ENCODE data around the gene KHDC1. TPM values are rescaled to one million over a fixed set of nuclear protein-coding genes. Genes with fewer than 3 reads are reported as not detected.
"Not testable (repeated sequence)": the region's sequence is repeated elsewhere in the genome, so short reads cannot be mapped to it uniquely, and the experiment has no call there.

KHDC1 gene, protein sequence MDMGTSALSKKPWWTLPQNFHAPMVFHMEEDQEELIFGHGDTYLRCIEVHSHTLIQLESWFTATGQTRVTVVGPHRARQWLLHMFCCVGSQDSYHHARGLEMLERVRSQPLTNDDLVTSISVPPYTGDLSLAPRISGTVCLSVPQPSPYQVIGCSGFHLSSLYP
- total RNA-seq = 1 to 10 TPM in 2 of 4 donors, under 1 TPM in 1, not detected in 1; 0.57 to 9.1 (median 1.3) TPM

DNA sequence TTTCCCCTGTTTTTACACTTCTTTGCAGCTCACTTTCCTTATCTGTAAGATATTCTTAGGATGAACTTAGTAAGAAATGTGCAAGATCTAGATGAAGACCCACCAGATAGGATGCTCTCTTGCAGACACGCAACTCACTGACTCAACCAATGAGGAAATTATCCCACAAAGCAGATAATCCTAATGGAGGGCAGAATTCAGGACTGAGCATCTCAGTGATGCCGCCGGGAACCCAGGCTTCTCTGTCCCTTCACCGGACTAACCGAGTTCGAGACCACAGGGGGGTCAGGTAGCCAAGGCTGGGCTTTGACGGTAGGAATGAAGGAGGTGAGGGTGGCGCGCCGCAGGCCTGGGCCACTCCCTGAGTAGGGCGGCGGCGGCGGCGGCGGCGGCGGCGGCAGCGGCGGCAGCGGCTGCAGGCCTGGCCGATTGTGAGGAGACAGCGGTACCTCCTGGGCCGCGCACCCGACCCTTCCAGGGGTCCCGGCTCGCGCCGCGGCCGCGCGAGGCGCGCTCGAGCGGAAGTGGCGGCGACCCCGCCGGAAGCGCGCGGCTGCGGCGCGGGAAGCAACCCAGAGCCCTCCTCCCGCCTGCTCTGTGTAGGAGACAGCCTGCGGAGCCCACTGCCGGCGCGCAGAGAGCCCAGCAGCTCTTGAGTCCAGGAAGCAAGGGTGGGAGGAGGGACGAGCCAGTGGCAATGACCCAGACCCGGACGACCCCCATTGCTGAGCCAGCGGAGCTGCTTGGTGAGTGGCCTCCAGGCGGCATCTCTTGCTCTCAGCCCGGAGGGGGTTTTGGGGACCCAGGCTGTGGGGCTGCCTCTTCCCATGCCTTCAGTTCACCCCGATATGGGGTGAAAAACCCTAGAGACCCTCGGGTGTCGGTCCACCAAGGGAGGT, at the start of gene KHDC1:
TSS of gene KHDC1 (minus strand) at position 526 of the 899 bp plus-strand sequence. CDS start 20,679 bp downstream, outside the sequence.
- no peaks in the 10 kb centered on the region for H3K36me3 ChIP-seq
- H3K27me3 ChIP-seq = no peaks in the 10 kb centered on the region
- H3K4me3 ChIP-seq = peak within 1 kb of the TSS; percentile 56 to 70 (median 66)
- no peaks in the 10 kb centered on the region for H3K9me3 ChIP-seq
- H3K4me1 ChIP-seq = no peaks in the 10 kb centered on the region
- TF ChIP-seq POLR2A (IDR thresholded peaks at IDR 0.05) = peak in 1 of 2 donors; percentile 20
- TF ChIP-seq, protein P1, sequence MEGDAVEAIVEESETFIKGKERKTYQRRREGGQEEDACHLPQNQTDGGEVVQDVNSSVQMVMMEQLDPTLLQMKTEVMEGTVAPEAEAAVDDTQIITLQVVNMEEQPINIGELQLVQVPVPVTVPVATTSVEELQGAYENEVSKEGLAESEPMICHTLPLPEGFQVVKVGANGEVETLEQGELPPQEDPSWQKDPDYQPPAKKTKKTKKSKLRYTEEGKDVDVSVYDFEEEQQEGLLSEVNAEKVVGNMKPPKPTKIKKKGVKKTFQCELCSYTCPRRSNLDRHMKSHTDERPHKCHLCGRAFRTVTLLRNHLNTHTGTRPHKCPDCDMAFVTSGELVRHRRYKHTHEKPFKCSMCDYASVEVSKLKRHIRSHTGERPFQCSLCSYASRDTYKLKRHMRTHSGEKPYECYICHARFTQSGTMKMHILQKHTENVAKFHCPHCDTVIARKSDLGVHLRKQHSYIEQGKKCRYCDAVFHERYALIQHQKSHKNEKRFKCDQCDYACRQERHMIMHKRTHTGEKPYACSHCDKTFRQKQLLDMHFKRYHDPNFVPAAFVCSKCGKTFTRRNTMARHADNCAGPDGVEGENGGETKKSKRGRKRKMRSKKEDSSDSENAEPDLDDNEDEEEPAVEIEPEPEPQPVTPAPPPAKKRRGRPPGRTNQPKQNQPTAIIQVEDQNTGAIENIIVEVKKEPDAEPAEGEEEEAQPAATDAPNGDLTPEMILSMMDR (IDR thresholded peaks at IDR 0.05) = no peak
- peak; percentile 49 to 77 (median 56) for DNase-seq
- peak within 1 kb of the TSS; percentile 62 to 68 (median 64) for H3K27ac ChIP-seq

DNA sequence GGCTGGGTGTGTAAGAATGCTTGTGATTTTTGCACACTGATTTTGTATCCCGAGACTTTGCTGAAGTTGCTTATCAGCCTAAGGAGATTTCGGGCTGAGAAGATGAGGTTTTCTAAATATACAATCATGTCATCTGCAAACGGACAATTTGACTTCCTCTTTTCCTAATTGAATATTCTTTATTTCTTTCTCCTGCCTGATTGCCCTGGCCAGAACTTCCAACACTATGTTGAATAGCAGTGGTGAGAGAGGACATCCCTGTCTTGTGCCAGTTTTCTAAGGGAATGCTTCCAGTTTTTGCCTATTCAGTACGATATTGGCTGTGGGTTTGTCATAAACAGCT, 47.5 kb upstream of the KHDC1 start:
- Histone ChIP-seq H3K27ac (peak overlapping the region in 2 of 4 donors; percentile 13 to 70), H3K4me3 (peak overlapping the region; percentile 59 to 67 (median 62))
- H3K9me3 ChIP-seq, H3K4me1 ChIP-seq, H3K36me3 ChIP-seq, H3K27me3 ChIP-seq, DNase-seq: not testable (repeated sequence)

DNA sequence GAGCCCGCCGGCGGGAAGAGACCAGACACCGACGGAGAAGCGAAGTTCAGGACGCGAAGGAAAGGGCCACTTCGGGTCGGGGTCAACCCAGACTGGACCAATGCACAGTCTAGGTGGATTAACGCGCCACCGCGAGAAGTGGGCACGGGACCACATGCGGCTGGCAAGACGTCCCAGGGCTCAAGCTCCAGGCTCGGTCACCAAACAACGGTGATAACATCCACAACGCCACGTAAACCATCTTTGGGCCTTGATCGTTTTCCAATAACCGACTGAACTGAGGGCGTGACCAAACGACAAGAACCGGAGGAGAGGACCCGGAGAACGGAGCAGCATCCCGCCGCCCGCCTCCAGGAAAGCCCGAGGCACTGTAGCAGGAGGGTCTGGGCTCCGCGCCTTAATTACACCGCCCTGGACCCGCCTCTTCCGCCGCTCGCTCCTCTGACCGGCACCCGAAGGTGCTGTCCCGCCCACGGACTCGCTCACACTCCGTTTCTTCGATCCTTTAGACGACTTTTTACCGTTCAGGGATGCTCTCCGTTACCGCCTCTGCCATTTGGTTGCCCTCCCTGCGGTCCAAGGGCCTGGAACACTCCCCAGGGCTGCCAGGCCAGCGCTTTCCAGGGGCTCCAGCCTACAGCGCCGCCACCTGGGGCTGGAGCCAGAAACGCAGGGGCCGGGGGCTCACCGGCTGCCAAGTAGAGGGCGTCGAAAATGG, 46.9 kb upstream of the KHDC1 start:
- Histone ChIP-seq H3K36me3 (no peaks in the 10 kb centered on the region), H3K27me3 (no peaks in the 10 kb centered on the region), H3K9me3 (no peaks in the 10 kb centered on the region), H3K4me1 (peaks cover 0 to 1% (median 0%) of the 10 kb centered on the region in 4 donors), H3K27ac (peak overlapping the region in 3 of 4 donors; percentile 13 to 70 (median 55)), H3K4me3 (peak overlapping the region; percentile 59 to 67 (median 62))
- DNase-seq = peak; percentile 56 to 76 (median 70)
- TF ChIP-seq, protein P1 (IDR thresholded peaks at IDR 0.05) = peak in 3 of 6 experiments; percentile 10 to 29 (median 15)
- TF ChIP-seq POLR2A (IDR thresholded peaks at IDR 0.05) = peak in 1 of 2 donors; percentile 19

DNA sequence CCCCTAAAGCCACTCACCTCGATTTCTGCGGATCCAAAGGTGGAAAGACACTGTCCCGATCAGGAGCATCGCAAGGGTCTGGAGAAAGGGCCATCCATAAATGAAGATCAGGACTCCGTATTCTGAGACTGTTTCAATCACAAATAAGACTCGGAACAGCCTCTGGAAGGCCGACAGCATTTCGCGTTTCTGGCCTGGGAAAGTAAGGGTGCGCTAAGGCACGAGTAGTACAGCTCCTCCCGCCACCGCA, 46.5 kb upstream of the KHDC1 start:
- Histone ChIP-seq H3K9me3 (no peaks in the 10 kb centered on the region), H3K27me3 (no peaks in the 10 kb centered on the region), H3K27ac (peak overlapping the region in 2 of 4 donors; percentile 13 to 70), H3K36me3 (no peaks in the 10 kb centered on the region), H3K4me3 (peak overlapping the region; percentile 59 to 67 (median 62)), H3K4me1 (no peaks in the 10 kb centered on the region)
- no peak for DNase-seq
- TF ChIP-seq, protein P1 (IDR thresholded peaks at IDR 0.05) = no peak
- TF ChIP-seq POLR2A (IDR thresholded peaks at IDR 0.05) = no peak

DNA sequence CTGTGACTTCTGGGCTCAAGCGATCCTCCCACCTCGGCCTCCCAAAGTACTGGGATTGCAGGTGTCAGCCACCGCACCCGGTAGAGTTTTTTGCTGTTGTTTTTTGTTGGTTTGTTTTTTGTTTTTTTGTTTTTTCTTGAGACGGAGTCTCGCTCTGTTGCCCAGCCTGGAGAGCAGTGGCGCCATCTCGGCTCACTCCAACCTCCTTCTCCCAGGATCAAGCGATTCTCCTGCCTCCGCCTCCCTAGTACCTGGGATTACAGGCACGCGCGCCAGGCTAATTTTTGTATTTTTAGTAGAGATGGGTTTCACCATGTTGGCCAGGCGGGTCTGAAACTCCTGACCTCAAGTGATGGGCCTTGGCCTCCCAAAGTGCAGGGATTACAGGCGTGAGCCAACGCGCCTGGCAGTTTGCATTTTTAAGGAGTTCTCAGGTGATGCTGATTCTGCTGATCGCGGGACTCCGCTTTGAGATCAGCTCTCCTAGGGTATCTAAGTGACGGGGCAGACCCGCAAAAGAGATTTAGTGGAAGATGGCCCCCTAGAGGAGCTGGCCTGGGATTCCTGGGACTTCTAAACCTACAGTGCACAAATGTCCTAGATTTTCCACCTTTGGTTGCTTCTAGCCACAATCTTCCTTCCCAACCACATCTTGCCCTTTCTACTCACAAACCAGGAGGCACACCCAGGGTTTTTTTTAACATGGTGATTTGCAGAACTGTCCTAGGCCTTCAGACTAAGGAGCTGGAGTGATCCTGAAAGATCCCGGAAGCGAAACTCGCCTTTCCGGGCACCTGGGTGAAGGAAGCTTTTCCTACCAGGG, 45.9 kb upstream of the KHDC1 start:
- no peak for DNase-seq
- peak overlapping the region in 2 of 4 donors; percentile 13 to 70 for H3K27ac ChIP-seq
- no peaks in the 10 kb centered on the region for H3K4me1 ChIP-seq
- no peaks in the 10 kb centered on the region for H3K9me3 ChIP-seq
- TF ChIP-seq, protein P1 (IDR thresholded peaks at IDR 0.05) = no peak
- no peak for TF ChIP-seq POLR2A (IDR thresholded peaks at IDR 0.05)
- H3K27me3 ChIP-seq = no peaks in the 10 kb centered on the region
- H3K4me3 ChIP-seq = peak overlapping the region; percentile 59 to 67 (median 62)
- H3K36me3 ChIP-seq = no peaks in the 10 kb centered on the region

DNA sequence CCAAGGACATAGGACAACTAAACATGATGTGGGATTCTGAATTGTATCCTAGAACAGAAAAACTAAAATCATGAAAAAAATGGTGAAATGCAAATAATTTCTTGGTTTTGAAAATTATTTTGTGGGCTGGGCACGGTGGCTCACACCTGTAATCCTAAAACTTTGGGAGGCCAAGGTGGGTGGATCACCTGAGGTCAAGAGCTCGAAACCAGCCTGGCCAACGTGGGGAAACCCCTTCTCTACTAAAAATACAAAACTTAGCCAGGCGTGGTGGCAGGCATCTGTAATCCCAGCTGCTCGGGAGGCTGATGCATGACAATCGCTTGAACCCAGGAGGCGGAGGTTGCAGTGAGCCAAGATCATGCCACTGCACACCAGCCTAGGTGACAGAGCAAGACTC, 40.8 kb upstream of the KHDC1 start:
- H3K27ac ChIP-seq, DNase-seq, H3K4me1 ChIP-seq, H3K36me3 ChIP-seq, H3K9me3 ChIP-seq, H3K27me3 ChIP-seq, H3K4me3 ChIP-seq: not testable (repeated sequence)

All from Peyer's patch (tissue), 4 donors.